OCI-LY7 (cell line): ENCODE measurements around the gene FTSJ3. TPM values are rescaled to one million over a fixed set of nuclear protein-coding genes. Genes with fewer than 3 reads are reported as not detected.
"Not testable (repeated sequence)": the region's sequence is repeated elsewhere in the genome, so short reads cannot be mapped to it uniquely, and the experiment has no call there.

Experiments used
- Bru-seq: library from RNA; stranded (reverse); fragments of 400-500 nt; gene quantifications from one replicate; lab custom pipeline; 2021; lab: Mats Ljungman, UMichigan
- BruChase-seq, 2 experiments: library from RNA; stranded (reverse); fragments of 400-500 nt; gene quantifications; one replicate each; lab custom pipeline; 2021; lab: Mats Ljungman, UMichigan
- BruUV-seq: library from RNA; stranded (reverse); fragments of 400-500 nt; replicated peaks from 2 replicates; lab custom pipeline; 2021; lab: Mats Ljungman, UMichigan
- CTCF ChIA-PET: fragments of 300-600 bp; sonication (Branson Sonifier 250); formaldehyde crosslinking; loops from one replicate; lab custom pipeline; 2022; ENCODE audit warnings: antibody characterized with exemption; ENCODE audit not compliant: unreplicated experiment; lab: Charles Lee
- POLR2A ChIA-PET: fragments of 300-600 bp; sonication (Branson Sonifier 250); formaldehyde crosslinking; loops from one replicate; lab custom pipeline; 2022; ENCODE audit warnings: antibody characterized with exemption; lab: Charles Lee
- DNase-seq: peaks from one replicate; pipeline ENCODE4 v3.0.0-alpha.2; 2015; ENCODE audit warnings: low spot score
- H2AFZ ChIP-seq: fragments of 200-600 bp; sonication (generic), shearing (Covaris generic); 2 replicates; pipeline ENCODE4 v1.6.1; 2014; ENCODE audit warnings: mild to moderate bottlenecking, antibody characterized with exemption, low read length, moderate library complexity
- H3K27ac ChIP-seq: fragments of 200-600 bp; sonication (generic); 2 replicates; pipeline ENCODE4 v1.5.1; 2014; ENCODE audit warnings: mixed run types, low read depth, mild to moderate bottlenecking, moderate library complexity, low read length, inconsistent platforms; ENCODE audit not compliant: poor library complexity, severe bottlenecking
- H3K36me3 ChIP-seq: fragments of 200-600 bp; sonication (generic); 2 replicates; pipeline ENCODE4 v1.6.1; 2014; ENCODE audit warnings: mild to moderate bottlenecking, antibody characterized with exemption, low read length, moderate library complexity, mixed read lengths; ENCODE audit not compliant: insufficient read depth
- H3K4me1 ChIP-seq: fragments of 200-600 bp; sonication (generic); 2 replicates; pipeline ENCODE4 v1.5.1; 2014; ENCODE audit warnings: mild to moderate bottlenecking, low read length; ENCODE audit not compliant: insufficient read depth, poor library complexity, severe bottlenecking
- H3K4me2 ChIP-seq: fragments of 200-600 bp; sonication (generic); 2 replicates; pipeline ENCODE4 v1.6.1; 2014; ENCODE audit warnings: mild to moderate bottlenecking, low read length
- H3K4me3 ChIP-seq: fragments of 200-600 bp; sonication (generic); 2 replicates; pipeline ENCODE4 v1.5.1; 2014; ENCODE audit warnings: mild to moderate bottlenecking, low read depth, low read length; ENCODE audit not compliant: poor library complexity, severe bottlenecking
- H3K79me2 ChIP-seq: fragments of 200-600 bp; sonication (generic); 2 replicates; pipeline ENCODE4 v1.6.1; 2016; ENCODE audit warnings: low read depth, mild to moderate bottlenecking, low read length, moderate library complexity, mixed read lengths; ENCODE audit not compliant: insufficient read depth
- H3K9me2 ChIP-seq: fragments of 200-600 bp; sonication (generic); 2 replicates; pipeline ENCODE4 v1.6.1; 2016; ENCODE audit warnings: mild to moderate bottlenecking, low read length, mixed read lengths; ENCODE audit not compliant: insufficient read depth
- H3K9me3 ChIP-seq: fragments of 200-600 bp; sonication (generic); 2 replicates; pipeline ENCODE4 v1.6.1; 2014; ENCODE audit warnings: mild to moderate bottlenecking, mixed run types, low read length, mixed read lengths
- H4K20me1 ChIP-seq: fragments of 200-600 bp; sonication (generic); 2 replicates; pipeline ENCODE4 v1.6.1; 2014; ENCODE audit warnings: mild to moderate bottlenecking, antibody characterized with exemption, low read length, moderate library complexity, mixed read lengths; ENCODE audit not compliant: insufficient read depth
- CTCF ChIP-seq: fragments of 200-600 bp; sonication (generic); conservative IDR thresholded peaks from 2 replicates; pipeline ENCODE4 v1.5.1; 2014; ENCODE audit warnings: mild to moderate bottlenecking, antibody characterized with exemption, low read length, moderate library complexity, mixed read lengths
- EZH2phosphoT487 ChIP-seq: fragments of 200-600 bp; sonication (generic); IDR thresholded peaks from 2 replicates; pipeline ENCODE4 v1.6.1; 2018; ENCODE audit warnings: low read depth, borderline replicate concordance, mild to moderate bottlenecking, mixed run types, antibody characterized with exemption, low read length, moderate library complexity, mixed read lengths
- intact Hi-C: fragments of 100-400 bp; cut with micrococcal nuclease; formaldehyde crosslinking; loops from one replicate; pipeline ENCODE4 v1.10.0; 2022; ENCODE audit not compliant: unreplicated experiment
- long read RNA-seq: library from polyadenylated mRNA; stranded (forward); transcript quantifications from one replicate; pipeline ENCODE4 v2.0.0, GENCODE V29; 2022
- total RNA-seq, 2 experiments: library from RNA; depleted of rRNA in 1 of 2; stranded (reverse); fragments of >200 nt in 1 of 2; shearing (Covaris generic) in 1 of 2; gene quantifications; 2 replicates each; pipeline ENCODE4 v1.2.3, GENCODE V29; 2014 to 2022

The FTSJ3 gene, protein sequence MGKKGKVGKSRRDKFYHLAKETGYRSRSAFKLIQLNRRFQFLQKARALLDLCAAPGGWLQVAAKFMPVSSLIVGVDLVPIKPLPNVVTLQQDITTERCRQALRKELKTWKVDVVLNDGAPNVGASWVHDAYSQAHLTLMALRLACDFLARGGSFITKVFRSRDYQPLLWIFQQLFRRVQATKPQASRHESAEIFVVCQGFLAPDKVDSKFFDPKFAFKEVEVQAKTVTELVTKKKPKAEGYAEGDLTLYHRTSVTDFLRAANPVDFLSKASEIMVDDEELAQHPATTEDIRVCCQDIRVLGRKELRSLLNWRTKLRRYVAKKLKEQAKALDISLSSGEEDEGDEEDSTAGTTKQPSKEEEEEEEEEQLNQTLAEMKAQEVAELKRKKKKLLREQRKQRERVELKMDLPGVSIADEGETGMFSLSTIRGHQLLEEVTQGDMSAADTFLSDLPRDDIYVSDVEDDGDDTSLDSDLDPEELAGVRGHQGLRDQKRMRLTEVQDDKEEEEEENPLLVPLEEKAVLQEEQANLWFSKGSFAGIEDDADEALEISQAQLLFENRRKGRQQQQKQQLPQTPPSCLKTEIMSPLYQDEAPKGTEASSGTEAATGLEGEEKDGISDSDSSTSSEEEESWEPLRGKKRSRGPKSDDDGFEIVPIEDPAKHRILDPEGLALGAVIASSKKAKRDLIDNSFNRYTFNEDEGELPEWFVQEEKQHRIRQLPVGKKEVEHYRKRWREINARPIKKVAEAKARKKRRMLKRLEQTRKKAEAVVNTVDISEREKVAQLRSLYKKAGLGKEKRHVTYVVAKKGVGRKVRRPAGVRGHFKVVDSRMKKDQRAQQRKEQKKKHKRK
- total RNA-seq (2014; rRNA removed; shearing (Covaris generic)) = 32.4 and 43.0 TPM in 2 replicates
- 38.2 and 49.0 TPM in 2 replicates for total RNA-seq (2022)
- percentile 79 among the genes with signal in this experiment for Bru-seq, nascent RNA
- percentile 86 among the genes with signal in this experiment for BruChase-seq, experiment 1, labeled RNA remaining after a 6-hour chase
- BruChase-seq, experiment 2, labeled RNA remaining after a 2-hour chase = percentile 91 among the genes with signal in this experiment
- long read RNA-seq, transcript FTSJ3-201 (21 exons, 3,559 nt) = major isoform, 41 of 71 reads
- long read RNA-seq, partial matches to known transcripts = 19 of 71 reads
- long read RNA-seq, other reads (novel, unspliced or antisense) = 11 of 71 reads

GRCh38 chr17:63827002-63827800 is at the start of gene FTSJ3, which contains the start of gene PSMC5:
Gene FTSJ3, minus strand, starts transcription at chr17:63827663. Its CDS starts 761 bp downstream, at chr17:63826902.
Gene PSMC5, plus strand, starts transcription at chr17:63827431. Its CDS starts 60 bp downstream, at chr17:63827491.
- intact Hi-C loops = loop anchor here (1.0 to 5.0 kb wide), 4 partner anchors 16 to 132 kb away; partner anchors contain the start of genes CCDC47 and STRADA
- CTCF ChIA-PET = no interaction called here
- peaks cover 81% of the 10 kb centered on the region for H3K36me3 ChIP-seq
- H3K4me2 ChIP-seq = peak within 1 kb of the TSS; percentile 91
- peak within 1 kb of the TSS; percentile 78 for H3K4me3 ChIP-seq
- no peaks in the 10 kb centered on the region for H4K20me1 ChIP-seq
- H3K27ac ChIP-seq = peak within 1 kb of the TSS; percentile 67
- H3K9me3 ChIP-seq = no peaks in the 10 kb centered on the region
- peak; percentile 97 for DNase-seq
- POLR2A ChIA-PET = interaction anchor here (0.6 to 2.7 kb wide), 3 partner anchors 13 to 165 kb away, joined by 5 to 20 read pairs (median 6); no protein-coding TSS in a partner anchor
- H3K9me2 ChIP-seq = no peaks in the 10 kb centered on the region
- no TSS peak for BruUV-seq
- H2AFZ ChIP-seq = peak within 1 kb of the TSS; percentile 76
- H3K4me1 ChIP-seq = peaks cover 23% of the 10 kb centered on the region
- no peak for TF ChIP-seq EZH2phosphoT487
- peak; percentile 78 for TF ChIP-seq CTCF
- peaks cover 31% of the 10 kb centered on the region for H3K79me2 ChIP-seq

GRCh38 chr17:63874693-63875092 is 47.2 kb upstream of the FTSJ3 start:
- H3K4me2 ChIP-seq, H3K4me3 ChIP-seq, H4K20me1 ChIP-seq, H3K79me2 ChIP-seq, H3K4me1 ChIP-seq, H3K36me3 ChIP-seq, H2AFZ ChIP-seq, BruUV-seq, DNase-seq, CTCF ChIA-PET, H3K9me3 ChIP-seq, POLR2A ChIA-PET, H3K9me2 ChIP-seq, H3K27ac ChIP-seq, intact Hi-C loops: not testable (repeated sequence)

- H3K4me2 ChIP-seq, H3K9me3 ChIP-seq, H3K79me2 ChIP-seq, BruUV-seq, CTCF ChIA-PET, H3K4me3 ChIP-seq, POLR2A ChIA-PET, intact Hi-C loops, H3K9me2 ChIP-seq, H3K36me3 ChIP-seq, H2AFZ ChIP-seq, DNase-seq, H3K4me1 ChIP-seq, H3K27ac ChIP-seq, H4K20me1 ChIP-seq: not testable (repeated sequence)
Measured at GRCh38 chr17:63874061-63874626, 46.7 kb upstream of the FTSJ3 start.

DNA sequence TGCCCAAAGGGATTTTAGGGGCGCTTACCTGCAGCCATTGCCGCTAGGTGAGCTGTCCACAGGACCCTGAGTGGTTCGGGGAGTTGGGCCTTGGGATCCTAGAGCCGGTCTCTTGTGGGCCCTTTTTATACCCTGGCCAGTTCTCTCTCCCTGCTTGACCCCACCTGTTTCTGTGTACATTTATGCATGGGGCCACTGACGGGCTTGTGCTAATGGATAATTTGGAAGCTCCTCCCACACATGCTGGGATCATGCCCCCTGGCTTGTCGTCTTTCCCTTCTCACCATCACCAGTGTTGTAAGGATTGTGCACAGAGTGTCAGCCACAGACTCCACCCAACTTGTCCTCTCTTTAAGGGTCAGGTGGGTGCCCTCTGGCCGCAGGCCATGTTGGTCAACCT is 46.1 kb upstream of the FTSJ3 start, which contains the start of gene CSH2:
CSH2 (minus strand) TSS at position 101 of the 400 bp plus-strand sequence; CDS start at position 38, 63 bp downstream.
- intact Hi-C loops, H3K27ac ChIP-seq, H3K4me1 ChIP-seq, H3K4me3 ChIP-seq, BruUV-seq, H4K20me1 ChIP-seq, H3K9me3 ChIP-seq, H2AFZ ChIP-seq, H3K9me2 ChIP-seq, DNase-seq, H3K36me3 ChIP-seq, H3K4me2 ChIP-seq, POLR2A ChIA-PET, H3K79me2 ChIP-seq, CTCF ChIA-PET: not testable (repeated sequence)
